ENCODE results near the gene KRT74. TPM values are rescaled to one million over a fixed set of nuclear protein-coding genes. Genes with fewer than 3 reads are reported as not detected.

KRT74 gene
- total RNA-seq, 2 experiments from 2014 or later: not detected

DNA sequence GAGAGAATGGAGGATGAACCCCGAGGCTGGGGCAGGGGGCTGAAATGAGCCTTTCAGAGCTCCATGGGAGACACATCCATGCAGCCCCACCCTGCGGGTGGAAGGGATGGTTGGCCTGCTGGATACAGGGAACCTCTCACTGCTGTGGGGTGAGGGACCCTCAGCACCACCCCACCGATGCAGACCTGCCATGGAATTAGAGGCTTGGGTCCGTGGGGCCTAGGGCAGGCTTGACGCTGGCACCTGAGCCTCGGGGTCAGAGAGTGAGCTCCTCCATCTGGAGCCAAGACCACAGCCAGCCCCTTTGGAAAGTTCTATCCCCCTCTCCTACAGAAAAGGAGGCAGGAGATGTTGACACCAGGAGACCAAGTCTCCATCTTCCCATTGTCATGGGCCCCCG, 7.4 kb upstream of the KRT74 start:
- no TSS peak for BruUV-seq (replicated peaks)
- intact Hi-C loops (cut with micrococcal nuclease; ENCODE audit: unreplicated experiment): no loop called here
- POLR2A ChIA-PET: no interaction called here
- Histone ChIP-seq H3K79me2 (ENCODE audit: insufficient read depth, low read depth, low read length) (no peaks in the 10 kb centered on the region), H3K4me3 (ENCODE audit: low read depth, low read length, poor library complexity, severe bottlenecking) (no peak overlapping the region), H3K36me3 (ENCODE audit: insufficient read depth, low read length) (no peaks in the 10 kb centered on the region), H3K4me2 (ENCODE audit: low read length) (no peak overlapping the region), H3K9me3 (ENCODE audit: low read length) (no peaks in the 10 kb centered on the region), H2AFZ (ENCODE audit: low read length) (no peak overlapping the region), H3K9me2 (ENCODE audit: insufficient read depth, low read length) (no peaks in the 10 kb centered on the region), H4K20me1 (ENCODE audit: insufficient read depth, low read length) (no peaks in the 10 kb centered on the region), H3K27ac (ENCODE audit: low read depth, low read length, poor library complexity, severe bottlenecking) (no peak overlapping the region), H3K4me1 (ENCODE audit: insufficient read depth, low read length, poor library complexity, severe bottlenecking) (no peaks in the 10 kb centered on the region)
- no peak for DNase-seq (ENCODE audit: low spot score)
- CTCF ChIA-PET (ENCODE audit: unreplicated experiment): no interaction called here
- TF ChIP-seq, protein P1, sequence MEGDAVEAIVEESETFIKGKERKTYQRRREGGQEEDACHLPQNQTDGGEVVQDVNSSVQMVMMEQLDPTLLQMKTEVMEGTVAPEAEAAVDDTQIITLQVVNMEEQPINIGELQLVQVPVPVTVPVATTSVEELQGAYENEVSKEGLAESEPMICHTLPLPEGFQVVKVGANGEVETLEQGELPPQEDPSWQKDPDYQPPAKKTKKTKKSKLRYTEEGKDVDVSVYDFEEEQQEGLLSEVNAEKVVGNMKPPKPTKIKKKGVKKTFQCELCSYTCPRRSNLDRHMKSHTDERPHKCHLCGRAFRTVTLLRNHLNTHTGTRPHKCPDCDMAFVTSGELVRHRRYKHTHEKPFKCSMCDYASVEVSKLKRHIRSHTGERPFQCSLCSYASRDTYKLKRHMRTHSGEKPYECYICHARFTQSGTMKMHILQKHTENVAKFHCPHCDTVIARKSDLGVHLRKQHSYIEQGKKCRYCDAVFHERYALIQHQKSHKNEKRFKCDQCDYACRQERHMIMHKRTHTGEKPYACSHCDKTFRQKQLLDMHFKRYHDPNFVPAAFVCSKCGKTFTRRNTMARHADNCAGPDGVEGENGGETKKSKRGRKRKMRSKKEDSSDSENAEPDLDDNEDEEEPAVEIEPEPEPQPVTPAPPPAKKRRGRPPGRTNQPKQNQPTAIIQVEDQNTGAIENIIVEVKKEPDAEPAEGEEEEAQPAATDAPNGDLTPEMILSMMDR (conservative IDR thresholded peaks at IDR 0.05; ENCODE audit: low read length): no peak
- TF ChIP-seq EZH2phosphoT487 (IDR thresholded peaks at IDR 0.05; ENCODE audit: borderline replicate concordance, low read depth, low read length): no peak

DNA sequence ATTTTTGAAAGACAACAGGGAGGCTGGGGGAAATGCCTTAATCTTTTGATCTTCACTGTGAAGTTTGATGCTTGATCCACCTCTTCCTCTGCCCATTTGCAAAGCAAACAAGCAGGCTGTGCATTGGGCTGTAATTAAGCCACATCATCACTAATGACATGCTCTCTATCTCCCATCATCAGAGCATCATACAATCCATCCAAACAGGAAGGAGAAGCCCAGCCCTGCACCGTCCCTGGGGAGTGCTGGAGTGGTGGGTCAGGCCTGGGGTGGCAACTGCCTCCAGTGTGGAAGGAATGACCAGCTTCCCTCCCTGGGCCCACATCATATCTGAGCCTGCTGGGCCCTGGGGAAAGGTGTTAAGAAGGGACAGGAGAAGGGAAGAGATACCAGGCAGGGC, 6.9 kb upstream of the KRT74 start:
- BruUV-seq (replicated peaks): no TSS peak
- no peak overlapping the region for H3K4me3 ChIP-seq (ENCODE audit: low read depth, low read length, poor library complexity, severe bottlenecking)
- H3K79me2 ChIP-seq (ENCODE audit: insufficient read depth, low read depth, low read length): no peaks in the 10 kb centered on the region
- no peaks in the 10 kb centered on the region for H4K20me1 ChIP-seq (ENCODE audit: insufficient read depth, low read length)
- H3K4me2 ChIP-seq (ENCODE audit: low read length): no peak overlapping the region
- H2AFZ ChIP-seq (ENCODE audit: low read length): no peak overlapping the region
- H3K36me3 ChIP-seq (ENCODE audit: insufficient read depth, low read length): no peaks in the 10 kb centered on the region
- ChIA-PET CTCF (ENCODE audit: unreplicated experiment) (no interaction called here), POLR2A (interaction anchor here (0.5 kb wide), 1 partner anchor 236 kb away, joined by 3 read pairs; no protein-coding TSS in a partner anchor)
- DNase-seq (ENCODE audit: low spot score): no peak
- H3K9me3 ChIP-seq (ENCODE audit: low read length): no peaks in the 10 kb centered on the region
- intact Hi-C loops (cut with micrococcal nuclease; ENCODE audit: unreplicated experiment): no loop called here
- no peaks in the 10 kb centered on the region for H3K9me2 ChIP-seq (ENCODE audit: insufficient read depth, low read length)
- TF ChIP-seq, protein P1 (conservative IDR thresholded peaks at IDR 0.05; ENCODE audit: low read length): no peak
- TF ChIP-seq EZH2phosphoT487 (IDR thresholded peaks at IDR 0.05; ENCODE audit: borderline replicate concordance, low read depth, low read length): no peak
- H3K27ac ChIP-seq (ENCODE audit: low read depth, low read length, poor library complexity, severe bottlenecking): no peak overlapping the region
- H3K4me1 ChIP-seq (ENCODE audit: insufficient read depth, low read length, poor library complexity, severe bottlenecking): no peaks in the 10 kb centered on the region

DNA sequence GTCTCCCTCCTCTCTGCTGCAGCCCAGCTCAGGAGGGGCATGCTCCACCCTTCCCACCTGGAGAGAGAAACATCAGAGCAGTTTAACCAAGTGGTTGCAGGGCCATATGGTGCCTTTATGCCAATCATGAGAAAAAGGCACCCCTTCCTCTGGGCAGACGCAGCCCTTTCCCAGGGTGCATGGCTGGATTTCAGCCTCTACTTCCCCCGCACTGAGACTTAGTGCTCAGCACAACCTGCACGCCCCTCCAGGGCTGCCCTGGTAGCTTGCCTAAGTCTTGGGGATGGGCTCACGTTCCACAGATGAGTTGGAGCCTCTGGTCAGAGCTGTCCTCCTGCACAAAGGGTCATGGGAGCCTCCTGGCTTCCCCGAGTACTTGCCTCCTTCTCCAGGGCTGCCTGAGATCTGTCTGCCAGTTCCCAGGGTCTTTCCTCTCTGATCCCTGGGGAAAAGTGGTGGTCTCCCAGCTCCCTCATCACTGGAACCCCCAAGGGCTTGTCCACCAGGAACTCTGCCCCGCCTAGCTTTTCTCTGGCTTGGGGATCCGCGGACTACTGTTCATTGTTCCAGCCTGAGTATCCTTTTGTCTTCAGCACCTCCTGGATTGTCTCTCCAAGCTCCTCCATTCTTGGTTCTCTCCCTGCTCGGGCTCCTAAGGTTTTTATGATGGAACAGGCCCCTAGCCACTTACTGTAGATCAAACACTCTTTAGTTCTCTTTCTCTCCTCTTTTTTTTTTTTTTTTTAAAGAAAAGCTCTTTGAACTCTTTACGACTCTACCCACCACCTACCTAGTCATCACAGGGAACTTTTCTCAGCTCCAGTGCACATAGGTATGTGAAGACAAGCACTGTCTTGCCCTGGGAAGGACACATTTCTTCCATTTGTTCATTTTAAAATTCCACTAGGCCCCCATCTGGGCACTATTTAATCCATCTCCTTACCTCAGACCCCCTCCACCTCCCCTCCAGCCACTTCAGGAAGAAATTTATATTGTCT, 6.1 kb upstream of the KRT74 start:
- no TSS peak for BruUV-seq (replicated peaks)
- Histone ChIP-seq H3K4me3 (ENCODE audit: low read depth, low read length, poor library complexity, severe bottlenecking) (no peak overlapping the region), H3K4me1 (ENCODE audit: insufficient read depth, low read length, poor library complexity, severe bottlenecking) (no peaks in the 10 kb centered on the region), H3K79me2 (ENCODE audit: insufficient read depth, low read depth, low read length) (no peaks in the 10 kb centered on the region), H3K9me3 (ENCODE audit: low read length) (no peaks in the 10 kb centered on the region), H3K36me3 (ENCODE audit: insufficient read depth, low read length) (no peaks in the 10 kb centered on the region), H3K4me2 (ENCODE audit: low read length) (no peak overlapping the region), H2AFZ (ENCODE audit: low read length) (no peak overlapping the region), H3K27ac (ENCODE audit: low read depth, low read length, poor library complexity, severe bottlenecking) (no peak overlapping the region), H4K20me1 (ENCODE audit: insufficient read depth, low read length) (no peaks in the 10 kb centered on the region), H3K9me2 (ENCODE audit: insufficient read depth, low read length) (no peaks in the 10 kb centered on the region)
- no peak for TF ChIP-seq EZH2phosphoT487 (IDR thresholded peaks at IDR 0.05; ENCODE audit: borderline replicate concordance, low read depth, low read length)
- TF ChIP-seq, protein P1 (conservative IDR thresholded peaks at IDR 0.05; ENCODE audit: low read length): no peak
- CTCF ChIA-PET (ENCODE audit: unreplicated experiment): interaction anchor here (0.5 kb wide), 1 partner anchor 398 kb away, joined by 7 read pairs; no protein-coding TSS in a partner anchor
- intact Hi-C loops (cut with micrococcal nuclease; ENCODE audit: unreplicated experiment): no loop called here
- POLR2A ChIA-PET: interaction anchor here (0.5 to 0.6 kb wide), 2 partner anchors 237 to 276 kb away, joined by 3 read pairs; no protein-coding TSS in a partner anchor
- DNase-seq (ENCODE audit: low spot score): no peak
